NCI-H146 (cell line): ENCODE data around the gene FBXO33.
A peak's percentile ranks its signal among the peaks of the same experiment; 100 is the strongest.
"Not testable (repeated sequence)": the region's sequence is repeated elsewhere in the genome, so short reads cannot be mapped to it uniquely, and the experiment has no call there.

Experiments used
- DNase-seq: peaks from one replicate; lab custom pipeline; 2025; lab: John Stamatoyannopoulos, UW

Gene FBXO33

GRCh38 chr14:39372656-39373055, 59.6 kb downstream of the FBXO33 start:
- DNase-seq, result no peak

GRCh38 chr14:39370415-39370814, 61.8 kb downstream of the FBXO33 start:
- no peak for DNase-seq

GRCh38 chr14:39369029-39369428, 63.2 kb downstream of the FBXO33 start:
- DNase-seq, result no peak

GRCh38 chr14:39368261-39368959, 63.8 kb downstream of the FBXO33 start:
- DNase-seq, result peak; percentile 84

GRCh38 chr14:39367387-39367751, 64.9 kb downstream of the FBXO33 start:
- no peak for DNase-seq

- no peak for DNase-seq
Measured at GRCh38 chr14:39366460-39367386, 65.5 kb downstream of the FBXO33 start.

- DNase-seq, result no peak
Measured at GRCh38 chr14:39365354-39365753, 66.9 kb downstream of the FBXO33 start.

- DNase-seq, result no peak
Measured at GRCh38 chr14:39364509-39364908, 67.7 kb downstream of the FBXO33 start.

- DNase-seq, result not testable (repeated sequence)
Measured at GRCh38 chr14:39361556-39361955, 70.7 kb downstream of the FBXO33 start.

- no peak for DNase-seq
Measured at GRCh38 chr14:39360316-39360715, 71.9 kb downstream of the FBXO33 start.

GRCh38 chr14:39359069-39359468, 73.2 kb downstream of the FBXO33 start:
- not testable (repeated sequence) for DNase-seq

- no peak for DNase-seq
Measured at GRCh38 chr14:39351708-39352107, 80.5 kb downstream of the FBXO33 start.

- DNase-seq, result no peak
Measured at GRCh38 chr14:39350866-39351265, 81.4 kb downstream of the FBXO33 start.
